GM12865 (cell line): ENCODE measurements around the gene ST6GALNAC3.

ENCODE experiments used
- DNase-seq: peaks from one replicate; pipeline ENCODE4 v3.0.0; 2010; ENCODE audit warnings: low read depth
- H3K4me3 ChIP-seq: 2 replicates; pipeline ENCODE4 v1.5.1; 2011; ENCODE audit warnings: mild to moderate bottlenecking, low read depth, low read length, control low read depth
- CTCF ChIP-seq: IDR thresholded peaks from 2 replicates; pipeline ENCODE4 v1.5.1; 2011; ENCODE audit warnings: low read length, control low read depth, low read depth, inconsistent platforms; ENCODE audit not compliant: insufficient read depth; ENCODE audit errors: missing control alignments

Gene ST6GALNAC3

GRCh38 chr1:76055987-76056386 is 18.6 kb upstream of the ST6GALNAC3 start:
- H3K4me3 ChIP-seq: no peak overlapping the region
- DNase-seq: no peak
- TF ChIP-seq CTCF: no peak

GRCh38 chr1:76059451-76059850 is 15.1 kb upstream of the ST6GALNAC3 start:
- no peak overlapping the region for H3K4me3 ChIP-seq
- no peak for DNase-seq
- no peak for TF ChIP-seq CTCF

- no peak for DNase-seq
- no peak overlapping the region for H3K4me3 ChIP-seq
- no peak for TF ChIP-seq CTCF
These were observed 9.3 kb upstream of the ST6GALNAC3 start for GRCh38 chr1:76065270-76065669.

GRCh38 chr1:76066394-76066793 is 8.2 kb upstream of the ST6GALNAC3 start:
- H3K4me3 ChIP-seq: no peak overlapping the region
- TF ChIP-seq CTCF: no peak
- DNase-seq: no peak

- DNase-seq: no peak
- no peak overlapping the region for H3K4me3 ChIP-seq
- no peak for TF ChIP-seq CTCF
These were observed 6.0 kb upstream of the ST6GALNAC3 start for GRCh38 chr1:76068542-76068941.

- TF ChIP-seq CTCF: no peak
- DNase-seq: no peak
These were observed 5.5 kb upstream of the ST6GALNAC3 start for GRCh38 chr1:76068953-76069561.

GRCh38 chr1:76070538-76070937 is 4.0 kb upstream of the ST6GALNAC3 start:
- no peak overlapping the region for H3K4me3 ChIP-seq
- TF ChIP-seq CTCF: no peak

More at GRCh38 chr1:76068953-76069561, 5.5 kb upstream of the ST6GALNAC3 start:
- H3K4me3 ChIP-seq: no peak overlapping the region

More at GRCh38 chr1:76070538-76070937, 4.0 kb upstream of the ST6GALNAC3 start:
- no peak for DNase-seq
